ENCODE measurements around the gene KCNE4. TPM values are rescaled to one million over a fixed set of nuclear protein-coding genes. Genes with fewer than 3 reads are reported as not detected.

The KCNE4 gene
- total and polyA plus RNA-seq, 2 experiments from 2014 or later: not detected

GRCh38 chr2:223043164-223043941 lies 8.6 kb upstream of the KCNE4 start:
- no peaks in the 10 kb centered on the region for H3F3A ChIP-seq (replicated peaks; ENCODE audit: low read depth)
- DNase-seq (ENCODE audit: low spot score) (no peak), ATAC-seq (no peak)
- no peak overlapping the region for H3K4me3 ChIP-seq
- Mint-ChIP-seq H3K27ac (no peak overlapping the region), H3K4me1 (peaks cover 24% of the 10 kb centered on the region), H3K9me3 (peaks cover 8% of the 10 kb centered on the region; the same call in 2 of the 3 replicates), H3K36me3 (ENCODE audit: low read depth) (peaks cover 6% of the 10 kb centered on the region; the same call in 2 of the 3 replicates), H3K4me3 (no peak overlapping the region), H3K27me3 (ENCODE audit: insufficient read depth, low read depth, poor library complexity) (peaks cover 4% of the 10 kb centered on the region)
- H3K36me3 ChIP-seq (ENCODE audit: insufficient read depth): no peaks in the 10 kb centered on the region
- H4K20me1 ChIP-seq (replicated peaks; ENCODE audit: insufficient read depth): no peaks in the 10 kb centered on the region
- 0 out of 2 replicates have a peak, but pooled peaks cover 4% of the 10 kb centered on the region for H3K9me2 ChIP-seq (ENCODE audit: insufficient read depth)
- H2AFZ ChIP-seq: peak overlapping the region; percentile 47; the same call in 1 of the 2 replicates
- no peak overlapping the region for H3K4me2 ChIP-seq
- H3K4me1 ChIP-seq (ENCODE audit: insufficient read depth): peaks cover 9% of the 10 kb centered on the region
- no peaks in the 10 kb centered on the region for H3K79me2 ChIP-seq (replicated peaks; ENCODE audit: insufficient read depth)
- TF ChIP-seq ZNF331 (CRISPR knock-in tag; IDR thresholded peaks at IDR 0.05; ENCODE audit: low read depth): no peak
- TF ChIP-seq, protein P1, sequence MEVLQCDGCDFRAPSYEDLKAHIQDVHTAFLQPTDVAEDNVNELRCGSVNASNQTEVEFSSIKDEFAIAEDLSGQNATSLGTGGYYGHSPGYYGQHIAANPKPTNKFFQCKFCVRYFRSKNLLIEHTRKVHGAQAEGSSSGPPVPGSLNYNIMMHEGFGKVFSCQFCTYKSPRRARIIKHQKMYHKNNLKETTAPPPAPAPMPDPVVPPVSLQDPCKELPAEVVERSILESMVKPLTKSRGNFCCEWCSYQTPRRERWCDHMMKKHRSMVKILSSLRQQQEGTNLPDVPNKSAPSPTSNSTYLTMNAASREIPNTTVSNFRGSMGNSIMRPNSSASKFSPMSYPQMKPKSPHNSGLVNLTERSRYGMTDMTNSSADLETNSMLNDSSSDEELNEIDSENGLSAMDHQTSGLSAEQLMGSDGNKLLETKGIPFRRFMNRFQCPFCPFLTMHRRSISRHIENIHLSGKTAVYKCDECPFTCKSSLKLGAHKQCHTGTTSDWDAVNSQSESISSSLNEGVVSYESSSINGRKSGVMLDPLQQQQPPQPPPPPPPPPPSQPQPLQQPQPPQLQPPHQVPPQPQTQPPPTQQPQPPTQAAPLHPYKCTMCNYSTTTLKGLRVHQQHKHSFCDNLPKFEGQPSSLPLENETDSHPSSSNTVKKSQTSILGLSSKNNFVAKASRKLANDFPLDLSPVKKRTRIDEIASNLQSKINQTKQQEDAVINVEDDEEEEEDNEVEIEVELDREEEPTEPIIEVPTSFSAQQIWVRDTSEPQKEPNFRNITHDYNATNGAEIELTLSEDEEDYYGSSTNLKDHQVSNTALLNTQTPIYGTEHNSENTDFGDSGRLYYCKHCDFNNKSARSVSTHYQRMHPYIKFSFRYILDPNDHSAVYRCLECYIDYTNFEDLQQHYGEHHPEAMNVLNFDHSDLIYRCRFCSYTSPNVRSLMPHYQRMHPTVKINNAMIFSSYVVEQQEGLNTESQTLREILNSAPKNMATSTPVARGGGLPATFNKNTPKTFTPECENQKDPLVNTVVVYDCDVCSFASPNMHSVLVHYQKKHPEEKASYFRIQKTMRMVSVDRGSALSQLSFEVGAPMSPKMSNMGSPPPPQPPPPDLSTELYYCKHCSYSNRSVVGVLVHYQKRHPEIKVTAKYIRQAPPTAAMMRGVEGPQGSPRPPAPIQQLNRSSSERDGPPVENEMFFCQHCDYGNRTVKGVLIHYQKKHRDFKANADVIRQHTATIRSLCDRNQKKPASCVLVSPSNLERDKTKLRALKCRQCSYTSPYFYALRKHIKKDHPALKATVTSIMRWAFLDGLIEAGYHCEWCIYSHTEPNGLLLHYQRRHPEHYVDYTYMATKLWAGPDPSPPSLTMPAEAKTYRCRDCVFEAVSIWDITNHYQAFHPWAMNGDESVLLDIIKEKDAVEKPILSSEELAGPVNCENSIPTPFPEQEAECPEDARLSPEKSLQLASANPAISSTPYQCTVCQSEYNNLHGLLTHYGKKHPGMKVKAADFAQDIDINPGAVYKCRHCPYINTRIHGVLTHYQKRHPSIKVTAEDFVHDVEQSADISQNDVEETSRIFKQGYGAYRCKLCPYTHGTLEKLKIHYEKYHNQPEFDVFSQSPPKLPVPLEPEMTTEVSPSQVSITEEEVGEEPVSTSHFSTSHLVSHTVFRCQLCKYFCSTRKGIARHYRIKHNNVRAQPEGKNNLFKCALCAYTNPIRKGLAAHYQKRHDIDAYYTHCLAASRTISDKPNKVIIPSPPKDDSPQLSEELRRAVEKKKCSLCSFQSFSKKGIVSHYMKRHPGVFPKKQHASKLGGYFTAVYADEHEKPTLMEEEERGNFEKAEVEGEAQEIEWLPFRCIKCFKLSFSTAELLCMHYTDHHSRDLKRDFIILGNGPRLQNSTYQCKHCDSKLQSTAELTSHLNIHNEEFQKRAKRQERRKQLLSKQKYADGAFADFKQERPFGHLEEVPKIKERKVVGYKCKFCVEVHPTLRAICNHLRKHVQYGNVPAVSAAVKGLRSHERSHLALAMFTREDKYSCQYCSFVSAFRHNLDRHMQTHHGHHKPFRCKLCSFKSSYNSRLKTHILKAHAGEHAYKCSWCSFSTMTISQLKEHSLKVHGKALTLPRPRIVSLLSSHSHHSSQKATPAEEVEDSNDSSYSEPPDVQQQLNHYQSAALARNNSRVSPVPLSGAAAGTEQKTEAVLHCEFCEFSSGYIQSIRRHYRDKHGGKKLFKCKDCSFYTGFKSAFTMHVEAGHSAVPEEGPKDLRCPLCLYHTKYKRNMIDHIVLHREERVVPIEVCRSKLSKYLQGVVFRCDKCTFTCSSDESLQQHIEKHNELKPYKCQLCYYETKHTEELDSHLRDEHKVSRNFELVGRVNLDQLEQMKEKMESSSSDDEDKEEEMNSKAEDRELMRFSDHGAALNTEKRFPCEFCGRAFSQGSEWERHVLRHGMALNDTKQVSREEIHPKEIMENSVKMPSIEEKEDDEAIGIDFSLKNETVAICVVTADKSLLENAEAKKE (CRISPR knock-in tag; IDR thresholded peaks at IDR 0.05): no peak
- no peak for TF ChIP-seq EZH2phosphoT487 (IDR thresholded peaks at IDR 0.05; ENCODE audit: unreplicated experiment)
- no peak for TF ChIP-seq ZNF114 (CRISPR knock-in tag; IDR thresholded peaks at IDR 0.05)
- TF ChIP-seq, protein P2, sequence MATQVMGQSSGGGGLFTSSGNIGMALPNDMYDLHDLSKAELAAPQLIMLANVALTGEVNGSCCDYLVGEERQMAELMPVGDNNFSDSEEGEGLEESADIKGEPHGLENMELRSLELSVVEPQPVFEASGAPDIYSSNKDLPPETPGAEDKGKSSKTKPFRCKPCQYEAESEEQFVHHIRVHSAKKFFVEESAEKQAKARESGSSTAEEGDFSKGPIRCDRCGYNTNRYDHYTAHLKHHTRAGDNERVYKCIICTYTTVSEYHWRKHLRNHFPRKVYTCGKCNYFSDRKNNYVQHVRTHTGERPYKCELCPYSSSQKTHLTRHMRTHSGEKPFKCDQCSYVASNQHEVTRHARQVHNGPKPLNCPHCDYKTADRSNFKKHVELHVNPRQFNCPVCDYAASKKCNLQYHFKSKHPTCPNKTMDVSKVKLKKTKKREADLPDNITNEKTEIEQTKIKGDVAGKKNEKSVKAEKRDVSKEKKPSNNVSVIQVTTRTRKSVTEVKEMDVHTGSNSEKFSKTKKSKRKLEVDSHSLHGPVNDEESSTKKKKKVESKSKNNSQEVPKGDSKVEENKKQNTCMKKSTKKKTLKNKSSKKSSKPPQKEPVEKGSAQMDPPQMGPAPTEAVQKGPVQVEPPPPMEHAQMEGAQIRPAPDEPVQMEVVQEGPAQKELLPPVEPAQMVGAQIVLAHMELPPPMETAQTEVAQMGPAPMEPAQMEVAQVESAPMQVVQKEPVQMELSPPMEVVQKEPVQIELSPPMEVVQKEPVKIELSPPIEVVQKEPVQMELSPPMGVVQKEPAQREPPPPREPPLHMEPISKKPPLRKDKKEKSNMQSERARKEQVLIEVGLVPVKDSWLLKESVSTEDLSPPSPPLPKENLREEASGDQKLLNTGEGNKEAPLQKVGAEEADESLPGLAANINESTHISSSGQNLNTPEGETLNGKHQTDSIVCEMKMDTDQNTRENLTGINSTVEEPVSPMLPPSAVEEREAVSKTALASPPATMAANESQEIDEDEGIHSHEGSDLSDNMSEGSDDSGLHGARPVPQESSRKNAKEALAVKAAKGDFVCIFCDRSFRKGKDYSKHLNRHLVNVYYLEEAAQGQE (IDR thresholded peaks at IDR 0.05; ENCODE audit: unreplicated experiment): no peak
- TF ChIP-seq EZH2 (IDR thresholded peaks at IDR 0.05; ENCODE audit: low read depth, unreplicated experiment): no peak
- no peak for TF ChIP-seq JUNB (IDR thresholded peaks at IDR 0.05; ENCODE audit: unreplicated experiment)
- TF ChIP-seq NANOG (IDR thresholded peaks at IDR 0.05; ENCODE audit: borderline replicate concordance): no peak
- TF ChIP-seq, protein P3, sequence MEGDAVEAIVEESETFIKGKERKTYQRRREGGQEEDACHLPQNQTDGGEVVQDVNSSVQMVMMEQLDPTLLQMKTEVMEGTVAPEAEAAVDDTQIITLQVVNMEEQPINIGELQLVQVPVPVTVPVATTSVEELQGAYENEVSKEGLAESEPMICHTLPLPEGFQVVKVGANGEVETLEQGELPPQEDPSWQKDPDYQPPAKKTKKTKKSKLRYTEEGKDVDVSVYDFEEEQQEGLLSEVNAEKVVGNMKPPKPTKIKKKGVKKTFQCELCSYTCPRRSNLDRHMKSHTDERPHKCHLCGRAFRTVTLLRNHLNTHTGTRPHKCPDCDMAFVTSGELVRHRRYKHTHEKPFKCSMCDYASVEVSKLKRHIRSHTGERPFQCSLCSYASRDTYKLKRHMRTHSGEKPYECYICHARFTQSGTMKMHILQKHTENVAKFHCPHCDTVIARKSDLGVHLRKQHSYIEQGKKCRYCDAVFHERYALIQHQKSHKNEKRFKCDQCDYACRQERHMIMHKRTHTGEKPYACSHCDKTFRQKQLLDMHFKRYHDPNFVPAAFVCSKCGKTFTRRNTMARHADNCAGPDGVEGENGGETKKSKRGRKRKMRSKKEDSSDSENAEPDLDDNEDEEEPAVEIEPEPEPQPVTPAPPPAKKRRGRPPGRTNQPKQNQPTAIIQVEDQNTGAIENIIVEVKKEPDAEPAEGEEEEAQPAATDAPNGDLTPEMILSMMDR (conservative IDR thresholded peaks at IDR 0.05; ENCODE audit: low read depth in 2 of 2): no peak
- no peak for TF ChIP-seq ETS1 (IDR thresholded peaks at IDR 0.05)
- TF ChIP-seq POLR2AphosphoS5 (IDR thresholded peaks at IDR 0.05; ENCODE audit: low read depth): no peak
- H3K27ac ChIP-seq (ENCODE audit: low read depth): no peak overlapping the region
- H3K27me3 ChIP-seq (ENCODE audit: insufficient read depth): no peaks in the 10 kb centered on the region

Data from GM23338 (cell line).